Measurements from ENCODE around the gene GRM4.

The GRM4 gene

GRCh38 chr6:33993091-33993490 is 152.8 kb downstream of the GRM4 start:
- peaks cover 0 to 16% (median 10%) of the 10 kb centered on the region in 5 donors for H3K4me1 ChIP-seq (ENCODE audit: control insufficient read depth in 5 of 5, insufficient read depth in 5 of 5, low read length in 5 of 5)
- H3K27me3 ChIP-seq (ENCODE audit: control insufficient read depth in 5 of 5, insufficient read depth in 4 of 5, low read length in 5 of 5), result peaks cover 0 to 22% (median 5%) of the 10 kb centered on the region in 5 donors
- no peaks in the 10 kb centered on the region for H3K36me3 ChIP-seq (ENCODE audit: control insufficient read depth in 5 of 5, insufficient read depth in 5 of 5, low read length in 5 of 5)
- H3K27ac ChIP-seq (ENCODE audit: low read depth, low read length), result no peak overlapping the region
- no peak overlapping the region for H3K4me3 ChIP-seq (ENCODE audit: low read depth in 1 of 5, low read length in 5 of 5)
- peaks cover 0 to 7% (median 6%) of the 10 kb centered on the region in 5 donors for H3K9me3 ChIP-seq (ENCODE audit: control insufficient read depth in 5 of 5, low read length in 5 of 5)
- H3K9ac ChIP-seq (ENCODE audit: low read length in 5 of 5), result no peak overlapping the region

GRCh38 chr6:33992191-33992590 is 153.7 kb downstream of the GRM4 start:
- Histone ChIP-seq H3K4me3 (ENCODE audit: low read depth in 1 of 5, low read length in 5 of 5) (no peak overlapping the region), H3K36me3 (ENCODE audit: control insufficient read depth in 5 of 5, insufficient read depth in 5 of 5, low read length in 5 of 5) (no peaks in the 10 kb centered on the region), H3K27me3 (ENCODE audit: control insufficient read depth in 5 of 5, insufficient read depth in 4 of 5, low read length in 5 of 5) (peaks cover 0 to 22% (median 8%) of the 10 kb centered on the region in 5 donors), H3K9me3 (ENCODE audit: control insufficient read depth in 5 of 5, low read length in 5 of 5) (peaks cover 0 to 4% (median 1%) of the 10 kb centered on the region in 5 donors), H3K9ac (ENCODE audit: low read length in 5 of 5) (no peak overlapping the region), H3K4me1 (ENCODE audit: control insufficient read depth in 5 of 5, insufficient read depth in 5 of 5, low read length in 5 of 5) (peaks cover 0 to 16% (median 10%) of the 10 kb centered on the region in 5 donors), H3K27ac (ENCODE audit: low read depth, low read length) (no peak overlapping the region)

- no peak overlapping the region for H3K9ac ChIP-seq (ENCODE audit: low read length in 5 of 5)
Measured at GRCh38 chr6:33991610-33992009, 154.3 kb downstream of the GRM4 start.

GRCh38 chr6:33990061-33990541 is 155.8 kb downstream of the GRM4 start:
- Histone ChIP-seq H3K9me3 (ENCODE audit: control insufficient read depth in 5 of 5, low read length in 5 of 5) (no peaks in the 10 kb centered on the region), H3K4me1 (ENCODE audit: control insufficient read depth in 5 of 5, insufficient read depth in 5 of 5, low read length in 5 of 5) (peaks cover 0 to 4% (median 3%) of the 10 kb centered on the region in 5 donors)

More at GRCh38 chr6:33991610-33992009, 154.3 kb downstream of the GRM4 start:
- Histone ChIP-seq H3K27ac (ENCODE audit: low read depth, low read length) (no peak overlapping the region), H3K9me3 (ENCODE audit: control insufficient read depth in 5 of 5, low read length in 5 of 5) (no peaks in the 10 kb centered on the region), H3K4me1 (ENCODE audit: control insufficient read depth in 5 of 5, insufficient read depth in 5 of 5, low read length in 5 of 5) (peaks cover 0 to 16% (median 10%) of the 10 kb centered on the region in 5 donors), H3K36me3 (ENCODE audit: control insufficient read depth in 5 of 5, insufficient read depth in 5 of 5, low read length in 5 of 5) (no peaks in the 10 kb centered on the region), H3K27me3 (ENCODE audit: control insufficient read depth in 5 of 5, insufficient read depth in 4 of 5, low read length in 5 of 5) (peaks cover 0 to 22% (median 8%) of the 10 kb centered on the region in 5 donors), H3K4me3 (ENCODE audit: low read depth in 1 of 5, low read length in 5 of 5) (no peak overlapping the region)

GRCh38 chr6:33989016-33989854 is 156.7 kb downstream of the GRM4 start:
- no peak overlapping the region for H3K4me3 ChIP-seq (ENCODE audit: low read depth in 1 of 5, low read length in 5 of 5)
- no peaks in the 10 kb centered on the region for H3K9me3 ChIP-seq (ENCODE audit: control insufficient read depth in 5 of 5, low read length in 5 of 5)
- H3K27me3 ChIP-seq (ENCODE audit: control insufficient read depth in 5 of 5, insufficient read depth in 4 of 5, low read length in 5 of 5), result peaks cover 0 to 19% (median 15%) of the 10 kb centered on the region in 5 donors
- H3K27ac ChIP-seq (ENCODE audit: low read depth, low read length), result no peak overlapping the region
- no peaks in the 10 kb centered on the region for H3K4me1 ChIP-seq (ENCODE audit: control insufficient read depth in 5 of 5, insufficient read depth in 5 of 5, low read length in 5 of 5)
- no peak overlapping the region for H3K9ac ChIP-seq (ENCODE audit: low read length in 5 of 5)
- no peaks in the 10 kb centered on the region for H3K36me3 ChIP-seq (ENCODE audit: control insufficient read depth in 5 of 5, insufficient read depth in 5 of 5, low read length in 5 of 5)

More at GRCh38 chr6:33990061-33990541, 155.8 kb downstream of the GRM4 start:
- H3K9ac ChIP-seq (ENCODE audit: low read length in 5 of 5), result no peak overlapping the region
- no peaks in the 10 kb centered on the region for H3K36me3 ChIP-seq (ENCODE audit: control insufficient read depth in 5 of 5, insufficient read depth in 5 of 5, low read length in 5 of 5)
- no peak overlapping the region for H3K27ac ChIP-seq (ENCODE audit: low read depth, low read length)
- no peak overlapping the region for H3K4me3 ChIP-seq (ENCODE audit: low read depth in 1 of 5, low read length in 5 of 5)
- peaks cover 0 to 20% (median 10%) of the 10 kb centered on the region in 5 donors for H3K27me3 ChIP-seq (ENCODE audit: control insufficient read depth in 5 of 5, insufficient read depth in 4 of 5, low read length in 5 of 5)

- H3K9ac ChIP-seq (ENCODE audit: low read length in 5 of 5), result no peak overlapping the region
- no peak overlapping the region for H3K4me3 ChIP-seq (ENCODE audit: low read depth in 1 of 5, low read length in 5 of 5)
- no peaks in the 10 kb centered on the region for H3K36me3 ChIP-seq (ENCODE audit: control insufficient read depth in 5 of 5, insufficient read depth in 5 of 5, low read length in 5 of 5)
- peaks cover 0 to 2% (median under 1%) of the 10 kb centered on the region in 5 donors for H3K4me1 ChIP-seq (ENCODE audit: control insufficient read depth in 5 of 5, insufficient read depth in 5 of 5, low read length in 5 of 5)
- H3K27me3 ChIP-seq (ENCODE audit: control insufficient read depth in 5 of 5, insufficient read depth in 4 of 5, low read length in 5 of 5), result peaks cover 0 to 23% (median 17%) of the 10 kb centered on the region in 5 donors
- no peak overlapping the region for H3K27ac ChIP-seq (ENCODE audit: low read depth, low read length)
- H3K9me3 ChIP-seq (ENCODE audit: control insufficient read depth in 5 of 5, low read length in 5 of 5), result no peaks in the 10 kb centered on the region
Measured at GRCh38 chr6:33988121-33989015, 157.5 kb downstream of the GRM4 start.

- H3K9ac ChIP-seq (ENCODE audit: low read length in 5 of 5), result no peak overlapping the region
- H3K4me1 ChIP-seq (ENCODE audit: control insufficient read depth in 5 of 5, insufficient read depth in 5 of 5, low read length in 5 of 5), result peaks cover 0 to 9% (median 8%) of the 10 kb centered on the region in 5 donors
- no peaks in the 10 kb centered on the region for H3K9me3 ChIP-seq (ENCODE audit: control insufficient read depth in 5 of 5, low read length in 5 of 5)
- H3K4me3 ChIP-seq (ENCODE audit: low read depth in 1 of 5, low read length in 5 of 5), result no peak overlapping the region
- H3K36me3 ChIP-seq (ENCODE audit: control insufficient read depth in 5 of 5, insufficient read depth in 5 of 5, low read length in 5 of 5), result no peaks in the 10 kb centered on the region
- H3K27ac ChIP-seq (ENCODE audit: low read depth, low read length), result no peak overlapping the region
- H3K27me3 ChIP-seq (ENCODE audit: control insufficient read depth in 5 of 5, insufficient read depth in 4 of 5, low read length in 5 of 5), result peaks cover 0 to 21% (median 10%) of the 10 kb centered on the region in 5 donors
Measured at GRCh38 chr6:33987531-33988021, 158.3 kb downstream of the GRM4 start.

GRCh38 chr6:33985947-33986346 is 159.9 kb downstream of the GRM4 start:
- no peak overlapping the region for H3K27ac ChIP-seq (ENCODE audit: low read depth, low read length)
- no peak overlapping the region for H3K9ac ChIP-seq (ENCODE audit: low read length in 5 of 5)
- H3K9me3 ChIP-seq (ENCODE audit: control insufficient read depth in 5 of 5, low read length in 5 of 5), result no peaks in the 10 kb centered on the region
- no peak overlapping the region for H3K4me3 ChIP-seq (ENCODE audit: low read depth in 1 of 5, low read length in 5 of 5)
- peaks cover 0 to 11% (median 8%) of the 10 kb centered on the region in 5 donors for H3K4me1 ChIP-seq (ENCODE audit: control insufficient read depth in 5 of 5, insufficient read depth in 5 of 5, low read length in 5 of 5)
- peaks cover 0 to 21% (median 10%) of the 10 kb centered on the region in 5 donors for H3K27me3 ChIP-seq (ENCODE audit: control insufficient read depth in 5 of 5, insufficient read depth in 4 of 5, low read length in 5 of 5)
- H3K36me3 ChIP-seq (ENCODE audit: control insufficient read depth in 5 of 5, insufficient read depth in 5 of 5, low read length in 5 of 5), result no peaks in the 10 kb centered on the region

GRCh38 chr6:33985313-33985751 is 160.6 kb downstream of the GRM4 start:
- Histone ChIP-seq H3K9ac (ENCODE audit: low read length in 5 of 5) (no peak overlapping the region), H3K4me1 (ENCODE audit: control insufficient read depth in 5 of 5, insufficient read depth in 5 of 5, low read length in 5 of 5) (peaks cover 0 to 11% (median 8%) of the 10 kb centered on the region in 5 donors), H3K27me3 (ENCODE audit: control insufficient read depth in 5 of 5, insufficient read depth in 4 of 5, low read length in 5 of 5) (peaks cover 0 to 21% (median 10%) of the 10 kb centered on the region in 5 donors), H3K4me3 (ENCODE audit: low read depth in 1 of 5, low read length in 5 of 5) (no peak overlapping the region), H3K9me3 (ENCODE audit: control insufficient read depth in 5 of 5, low read length in 5 of 5) (no peaks in the 10 kb centered on the region), H3K27ac (ENCODE audit: low read depth, low read length) (no peak overlapping the region), H3K36me3 (ENCODE audit: control insufficient read depth in 5 of 5, insufficient read depth in 5 of 5, low read length in 5 of 5) (no peaks in the 10 kb centered on the region)
